ENCODE results near the gene PACSIN1. TPM values are rescaled to one million over a fixed set of nuclear protein-coding genes. Genes with fewer than 3 reads are reported as not detected.

Gene PACSIN1
- polyA plus RNA-seq, 1 donor (not counting 4 experiments of a cell fraction or from before 2014, with no cell fraction given): not detected

DNA sequence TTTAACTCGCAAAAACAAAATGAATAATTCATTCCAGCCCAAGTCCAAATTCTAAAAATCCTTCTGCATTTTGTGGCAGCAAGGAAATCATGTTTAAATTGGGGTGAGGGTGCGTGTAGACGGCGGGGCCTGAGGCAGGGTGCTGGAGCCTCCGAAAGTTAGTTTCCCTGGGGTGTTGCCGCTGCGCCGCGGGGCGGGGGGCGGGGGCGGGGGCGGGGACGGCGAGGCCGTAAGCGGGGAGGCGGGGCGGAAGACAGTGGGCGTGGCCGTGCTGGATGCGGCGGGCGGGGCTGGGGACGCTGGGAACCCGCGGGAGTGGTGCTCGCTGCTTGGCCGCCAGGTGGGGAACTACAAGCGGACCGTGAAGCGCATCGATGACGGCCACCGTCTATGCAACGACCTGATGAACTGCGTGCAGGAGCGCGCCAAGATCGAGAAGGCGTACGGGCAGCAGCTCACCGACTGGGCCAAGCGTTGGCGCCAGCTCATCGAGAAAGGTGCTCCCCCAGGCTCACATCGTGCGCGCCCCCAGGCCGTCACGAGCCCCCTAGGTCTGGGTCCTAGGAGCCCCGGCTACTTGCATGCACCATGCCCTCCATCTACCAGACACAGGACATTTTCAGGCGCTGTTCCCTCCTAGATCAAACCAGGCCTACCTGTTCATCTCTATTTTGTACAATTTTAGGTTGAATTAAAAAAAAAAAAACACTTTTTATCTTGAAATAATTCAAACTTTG, 61.3 kb downstream of the PACSIN1 start:
- Histone ChIP-seq H3K27me3 (ENCODE audit: control insufficient read depth, extremely low read depth, insufficient read depth, low read length) (no peaks in the 10 kb centered on the region), H4K20me1 (ENCODE audit: control insufficient read depth, extremely low read depth, insufficient read depth, low read length) (no peaks in the 10 kb centered on the region), H3K36me3 (ENCODE audit: control insufficient read depth in 2 of 2, extremely low read depth in 1 of 2, insufficient read depth in 2 of 2, low read length in 2 of 2) (no peaks in the 10 kb centered on the region), H3K27ac (ENCODE audit: control insufficient read depth, insufficient read depth, low read length) (no peak overlapping the region), H3K9me1 (ENCODE audit: control insufficient read depth, extremely low read depth, insufficient read depth, low read length) (no peaks in the 10 kb centered on the region), H3K4me1 (ENCODE audit: control insufficient read depth, extremely low read depth, insufficient read depth, low read length) (no peaks in the 10 kb centered on the region), H3K9me3 (ENCODE audit: control insufficient read depth, low read depth, low read length) (no peaks in the 10 kb centered on the region), H3K4me3 (ENCODE audit: control insufficient read depth in 2 of 3, extremely low read depth in 1 of 3, insufficient read depth in 2 of 3, low read depth in 1 of 3, low read length in 3 of 3) (peak overlapping the region in 1 of 3 experiments; percentile 34), H3K9ac (ENCODE audit: control insufficient read depth, extremely low read depth, insufficient read depth, low read length) (peak overlapping the region; percentile 26), H3K4me2 (ENCODE audit: control insufficient read depth, extremely low read depth, insufficient read depth, low read depth, low read length) (peak overlapping the region; percentile 62), H2AFZ (ENCODE audit: control insufficient read depth, low read length) (peak overlapping the region; percentile 62), H3K79me2 (ENCODE audit: control insufficient read depth, insufficient read depth, low read length) (no peaks in the 10 kb centered on the region)
- peak; percentile 86 for FAIRE-seq
- TF ChIP-seq, protein P1, sequence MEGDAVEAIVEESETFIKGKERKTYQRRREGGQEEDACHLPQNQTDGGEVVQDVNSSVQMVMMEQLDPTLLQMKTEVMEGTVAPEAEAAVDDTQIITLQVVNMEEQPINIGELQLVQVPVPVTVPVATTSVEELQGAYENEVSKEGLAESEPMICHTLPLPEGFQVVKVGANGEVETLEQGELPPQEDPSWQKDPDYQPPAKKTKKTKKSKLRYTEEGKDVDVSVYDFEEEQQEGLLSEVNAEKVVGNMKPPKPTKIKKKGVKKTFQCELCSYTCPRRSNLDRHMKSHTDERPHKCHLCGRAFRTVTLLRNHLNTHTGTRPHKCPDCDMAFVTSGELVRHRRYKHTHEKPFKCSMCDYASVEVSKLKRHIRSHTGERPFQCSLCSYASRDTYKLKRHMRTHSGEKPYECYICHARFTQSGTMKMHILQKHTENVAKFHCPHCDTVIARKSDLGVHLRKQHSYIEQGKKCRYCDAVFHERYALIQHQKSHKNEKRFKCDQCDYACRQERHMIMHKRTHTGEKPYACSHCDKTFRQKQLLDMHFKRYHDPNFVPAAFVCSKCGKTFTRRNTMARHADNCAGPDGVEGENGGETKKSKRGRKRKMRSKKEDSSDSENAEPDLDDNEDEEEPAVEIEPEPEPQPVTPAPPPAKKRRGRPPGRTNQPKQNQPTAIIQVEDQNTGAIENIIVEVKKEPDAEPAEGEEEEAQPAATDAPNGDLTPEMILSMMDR (optimal IDR thresholded peaks at IDR 0.05 in 1 of 3, IDR thresholded peaks at IDR 0.05 in 1 of 3, conservative IDR thresholded peaks at IDR 0.05 in 1 of 3; ENCODE audit: extremely low read depth in 1 of 3, insufficient read depth in 2 of 3, low read length in 3 of 3): peak; percentile 40 to 91 (median 86)
- no peak for TF ChIP-seq EZH2 (IDR thresholded peaks at IDR 0.05; ENCODE audit: low read length)
- dilution Hi-C loops (cut with MboI; ENCODE audit: extremely low pct_ligation_motif_present, low sequenced_read_pairs): no loop called here
- DNase-seq (ENCODE audit: low read depth, low spot score): peak; percentile 64

DNA sequence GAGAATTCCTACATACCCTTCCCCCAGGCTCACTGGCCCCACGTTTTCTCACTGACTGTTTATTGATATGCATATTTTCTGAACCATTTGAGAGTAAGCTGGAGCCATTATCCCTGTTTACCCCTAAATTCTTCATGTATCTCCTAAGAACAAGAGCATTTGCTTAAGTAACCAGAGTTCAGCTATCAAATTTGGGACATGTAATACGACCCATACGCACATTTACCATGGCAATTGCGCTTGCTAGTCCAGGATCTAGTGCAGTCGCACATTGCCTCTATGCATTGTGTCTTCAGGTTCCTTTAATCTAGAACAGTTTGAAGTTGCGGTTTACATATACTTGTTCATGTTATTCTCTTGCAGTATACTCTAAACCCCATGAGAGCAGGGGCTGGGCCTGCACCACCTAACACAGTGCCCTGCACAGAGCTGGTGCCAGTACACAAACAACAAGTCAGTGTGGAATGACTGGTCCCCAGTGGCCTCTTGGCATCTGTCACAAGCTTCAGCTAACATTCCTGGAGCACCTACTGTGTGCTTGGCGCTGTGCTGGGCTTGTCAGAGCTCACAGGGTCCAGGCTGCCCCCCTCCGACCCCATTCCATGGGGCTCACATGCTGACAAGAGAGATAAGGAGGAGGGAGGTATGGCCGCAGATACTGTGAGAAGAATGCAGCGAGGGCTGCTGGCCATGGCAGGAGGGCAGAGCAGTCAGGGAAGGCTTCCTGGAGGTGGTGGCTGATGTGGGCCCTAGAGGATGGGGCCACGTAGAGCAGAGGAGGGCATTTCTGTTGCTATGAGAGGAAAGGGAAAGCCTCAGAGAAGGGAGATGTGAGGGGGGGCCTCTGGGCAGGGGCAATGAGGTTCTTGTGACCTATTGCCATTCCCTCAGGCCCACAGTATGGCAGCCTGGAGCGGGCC, 62.1 kb downstream of the PACSIN1 start:
- FAIRE-seq: no peak
- Histone ChIP-seq H4K20me1 (ENCODE audit: control insufficient read depth, extremely low read depth, insufficient read depth, low read length) (no peaks in the 10 kb centered on the region), H3K27ac (ENCODE audit: control insufficient read depth, insufficient read depth, low read length) (no peak overlapping the region), H3K79me2 (ENCODE audit: control insufficient read depth, insufficient read depth, low read length) (no peaks in the 10 kb centered on the region), H3K9me1 (ENCODE audit: control insufficient read depth, extremely low read depth, insufficient read depth, low read length) (no peaks in the 10 kb centered on the region), H3K27me3 (ENCODE audit: control insufficient read depth, extremely low read depth, insufficient read depth, low read length) (no peaks in the 10 kb centered on the region), H3K9ac (ENCODE audit: control insufficient read depth, extremely low read depth, insufficient read depth, low read length) (no peak overlapping the region), H3K4me1 (ENCODE audit: control insufficient read depth, extremely low read depth, insufficient read depth, low read length) (no peaks in the 10 kb centered on the region), H3K4me3 (ENCODE audit: control insufficient read depth in 2 of 3, extremely low read depth in 1 of 3, insufficient read depth in 2 of 3, low read depth in 1 of 3, low read length in 3 of 3) (no peak overlapping the region), H2AFZ (ENCODE audit: control insufficient read depth, low read length) (no peak overlapping the region), H3K9me3 (ENCODE audit: control insufficient read depth, low read depth, low read length) (no peaks in the 10 kb centered on the region), H3K4me2 (ENCODE audit: control insufficient read depth, extremely low read depth, insufficient read depth, low read depth, low read length) (no peak overlapping the region), H3K36me3 (ENCODE audit: control insufficient read depth in 2 of 2, extremely low read depth in 1 of 2, insufficient read depth in 2 of 2, low read length in 2 of 2) (no peaks in the 10 kb centered on the region)
- dilution Hi-C loops (cut with MboI; ENCODE audit: extremely low pct_ligation_motif_present, low sequenced_read_pairs): no loop called here
- TF ChIP-seq, protein P1 (optimal IDR thresholded peaks at IDR 0.05 in 1 of 3, IDR thresholded peaks at IDR 0.05 in 1 of 3, conservative IDR thresholded peaks at IDR 0.05 in 1 of 3; ENCODE audit: extremely low read depth in 1 of 3, insufficient read depth in 2 of 3, low read length in 3 of 3): no peak
- TF ChIP-seq EZH2 (IDR thresholded peaks at IDR 0.05; ENCODE audit: low read length): no peak
- no peak for DNase-seq (ENCODE audit: low read depth, low spot score)

All from keratinocyte (primary cell).